Measurements from ENCODE around the gene TSHB. TPM values are rescaled to one million over a fixed set of nuclear protein-coding genes. Genes with fewer than 3 reads are reported as not detected.

TSHB gene
- total RNA-seq, 2 experiments from 2014 or later: not detected

DNA sequence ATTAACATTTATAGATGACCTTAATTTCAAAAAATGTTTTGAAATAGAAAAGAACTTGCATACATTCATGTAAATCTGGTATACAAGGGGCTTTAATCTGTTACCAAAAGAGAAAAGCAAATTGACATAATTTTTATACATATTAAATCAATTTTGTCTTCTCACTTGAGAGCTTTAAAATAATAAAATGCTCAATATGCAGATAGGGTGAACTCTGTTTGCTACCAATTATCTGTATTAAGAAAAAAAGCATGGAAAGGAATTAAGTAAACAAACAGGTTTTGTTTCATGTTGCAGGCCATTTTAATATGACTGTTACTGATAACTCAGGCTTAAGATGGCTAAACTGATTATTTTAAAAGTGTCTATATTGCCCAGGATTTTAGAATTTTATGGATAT lies 6.0 kb upstream of the TSHB start:
- ChIA-PET POLR2A (no interaction called here), CTCF (interaction anchor here (1.6 to 2.0 kb wide), 2 partner anchors 29 to 89 kb away, joined by 4 to 5 read pairs; no protein-coding TSS in a partner anchor)
- Mint-ChIP-seq H3K4me1 (ENCODE audit: low read depth) (no peaks in the 10 kb centered on the region), H3K4me3 (no peak overlapping the region), H3K9me3 (peaks cover 1% of the 10 kb centered on the region), H3K36me3 (ENCODE audit: low read depth) (peaks cover under 1% of the 10 kb centered on the region), H3K27me3 (peaks cover 9% of the 10 kb centered on the region), H3K27ac (no peak overlapping the region)
- no peak for ATAC-seq
- TF ChIP-seq, protein P1, sequence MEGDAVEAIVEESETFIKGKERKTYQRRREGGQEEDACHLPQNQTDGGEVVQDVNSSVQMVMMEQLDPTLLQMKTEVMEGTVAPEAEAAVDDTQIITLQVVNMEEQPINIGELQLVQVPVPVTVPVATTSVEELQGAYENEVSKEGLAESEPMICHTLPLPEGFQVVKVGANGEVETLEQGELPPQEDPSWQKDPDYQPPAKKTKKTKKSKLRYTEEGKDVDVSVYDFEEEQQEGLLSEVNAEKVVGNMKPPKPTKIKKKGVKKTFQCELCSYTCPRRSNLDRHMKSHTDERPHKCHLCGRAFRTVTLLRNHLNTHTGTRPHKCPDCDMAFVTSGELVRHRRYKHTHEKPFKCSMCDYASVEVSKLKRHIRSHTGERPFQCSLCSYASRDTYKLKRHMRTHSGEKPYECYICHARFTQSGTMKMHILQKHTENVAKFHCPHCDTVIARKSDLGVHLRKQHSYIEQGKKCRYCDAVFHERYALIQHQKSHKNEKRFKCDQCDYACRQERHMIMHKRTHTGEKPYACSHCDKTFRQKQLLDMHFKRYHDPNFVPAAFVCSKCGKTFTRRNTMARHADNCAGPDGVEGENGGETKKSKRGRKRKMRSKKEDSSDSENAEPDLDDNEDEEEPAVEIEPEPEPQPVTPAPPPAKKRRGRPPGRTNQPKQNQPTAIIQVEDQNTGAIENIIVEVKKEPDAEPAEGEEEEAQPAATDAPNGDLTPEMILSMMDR (IDR thresholded peaks at IDR 0.05): no peak
- no peak for DNase-seq
- intact Hi-C loops (cut with micrococcal nuclease): no loop called here

GRCh38 chr1:115031595-115031994 lies 2.0 kb downstream of the TSHB start:
- ChIA-PET POLR2A (no interaction called here), CTCF (interaction anchor here (1.6 kb wide), 1 partner anchor 21 kb away, joined by 7 read pairs; no protein-coding TSS in a partner anchor)
- peaks cover 5% of the 10 kb centered on the region for H3K27me3 Mint-ChIP-seq
- intact Hi-C loops (cut with micrococcal nuclease): no loop called here
- no peak for ATAC-seq
- no peak overlapping the region for H3K27ac Mint-ChIP-seq
- DNase-seq: no peak
- H3K9me3 Mint-ChIP-seq: no peaks in the 10 kb centered on the region
- TF ChIP-seq, protein P1 (IDR thresholded peaks at IDR 0.05): no peak
- H3K4me3 Mint-ChIP-seq: no peak overlapping the region
- H3K36me3 Mint-ChIP-seq (ENCODE audit: low read depth): no peaks in the 10 kb centered on the region
- H3K4me1 Mint-ChIP-seq (ENCODE audit: low read depth): no peaks in the 10 kb centered on the region

- DNase-seq: no peak
- Mint-ChIP-seq H3K36me3 (ENCODE audit: low read depth) (no peaks in the 10 kb centered on the region), H3K27me3 (peaks cover 3% of the 10 kb centered on the region), H3K9me3 (no peaks in the 10 kb centered on the region), H3K4me1 (ENCODE audit: low read depth) (no peaks in the 10 kb centered on the region), H3K4me3 (no peak overlapping the region), H3K27ac (no peak overlapping the region)
- intact Hi-C loops (cut with micrococcal nuclease): no loop called here
- POLR2A ChIA-PET: no interaction called here
- TF ChIP-seq, protein P1 (IDR thresholded peaks at IDR 0.05): no peak
- CTCF ChIA-PET: interaction anchor here (3.4 kb wide), 1 partner anchor 17 kb away, joined by 12 read pairs; no protein-coding TSS in a partner anchor
- ATAC-seq: no peak
Observed at GRCh38 chr1:115035652-115036051, 6.0 kb downstream of the TSHB start.

DNA sequence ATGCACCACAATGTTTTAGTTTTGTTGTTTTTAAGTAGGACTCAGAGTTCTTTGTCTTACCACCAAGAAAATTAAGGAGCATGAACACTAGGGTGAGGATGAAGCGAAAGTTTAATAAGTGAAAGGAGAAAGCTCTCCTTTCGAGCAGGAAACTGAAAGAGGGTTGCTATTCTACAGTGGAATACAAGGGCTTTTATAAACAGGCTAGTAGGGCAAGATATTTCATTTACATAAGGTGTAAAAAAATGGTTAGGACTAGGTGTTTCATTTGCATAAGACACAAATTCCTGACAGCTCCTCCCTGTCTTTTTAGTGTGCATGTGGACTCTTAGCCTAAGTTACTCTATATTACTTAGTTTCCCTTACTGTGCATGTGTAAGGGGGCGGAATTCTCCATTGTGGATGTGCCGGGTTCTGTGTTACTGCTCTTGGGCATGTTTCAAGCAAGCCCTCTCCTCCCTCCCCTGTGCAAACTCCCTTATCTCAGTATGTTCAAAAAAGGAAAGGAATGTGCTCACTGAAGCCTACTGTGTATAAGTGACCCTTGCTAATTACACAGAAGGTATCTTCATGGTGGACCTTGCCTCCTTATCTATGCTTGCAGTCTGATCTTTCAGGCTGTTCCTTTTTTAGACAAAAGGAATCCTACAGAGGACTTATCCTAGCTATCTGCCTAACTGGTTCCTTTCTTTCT lies 7.3 kb downstream of the TSHB start:
- Mint-ChIP-seq H3K4me1 (ENCODE audit: low read depth) (no peaks in the 10 kb centered on the region), H3K4me3 (no peak overlapping the region), H3K27ac (no peak overlapping the region), H3K27me3 (peaks cover 3% of the 10 kb centered on the region), H3K9me3 (no peaks in the 10 kb centered on the region), H3K36me3 (ENCODE audit: low read depth) (no peaks in the 10 kb centered on the region)
- no peak for DNase-seq
- intact Hi-C loops (cut with micrococcal nuclease): no loop called here
- ChIA-PET POLR2A (no interaction called here), CTCF (interaction anchor here (2.4 kb wide), 1 partner anchor 16 kb away, joined by 14 read pairs; no protein-coding TSS in a partner anchor)
- no peak for ATAC-seq
- TF ChIP-seq, protein P1 (IDR thresholded peaks at IDR 0.05): no peak

DNA sequence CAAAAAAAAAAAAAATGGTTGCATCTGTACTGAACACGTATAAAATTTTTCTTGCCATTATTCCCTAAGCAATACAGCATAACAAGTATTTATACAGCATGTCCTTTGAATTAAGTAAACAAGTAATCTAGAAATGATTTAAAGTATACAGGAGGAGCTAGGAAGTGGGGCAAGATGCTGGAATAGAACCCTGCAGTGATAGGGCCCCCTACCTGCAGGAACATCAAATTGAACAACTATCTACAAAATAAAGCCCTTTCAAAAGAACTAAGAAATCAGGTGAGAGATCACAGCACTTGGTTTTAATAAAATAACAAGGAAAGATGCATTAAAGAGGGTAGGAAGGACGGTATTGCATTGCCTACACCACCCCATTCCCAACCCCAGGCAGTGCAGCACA lies 10.9 kb downstream of the TSHB start:
- CTCF ChIA-PET: interaction anchor here (1.0 to 1.3 kb wide), 3 partner anchors 13 to 73 kb away, joined by 3 to 5 read pairs (median 3); no protein-coding TSS in a partner anchor

More for the DNA sequence above, 10.9 kb downstream of the TSHB start:
- Mint-ChIP-seq H3K27ac (no peak overlapping the region), H3K36me3 (ENCODE audit: low read depth) (peaks cover 2% of the 10 kb centered on the region), H3K4me1 (ENCODE audit: low read depth) (no peaks in the 10 kb centered on the region), H3K9me3 (peaks cover 6% of the 10 kb centered on the region), H3K4me3 (no peak overlapping the region), H3K27me3 (peaks cover 2% of the 10 kb centered on the region)
- TF ChIP-seq, protein P1 (IDR thresholded peaks at IDR 0.05): no peak
- ATAC-seq: no peak
- no peak for DNase-seq
- intact Hi-C loops (cut with micrococcal nuclease): no loop called here
- POLR2A ChIA-PET: no interaction called here
